Smooth muscle cell (in vitro differentiated cells): Measurements from ENCODE around the gene TTLL5. TPM values are rescaled to one million over a fixed set of nuclear protein-coding genes. Genes with fewer than 3 reads are reported as not detected.
A peak's percentile ranks its signal among the peaks of the same experiment; 100 is the strongest.

Experiments used
- DNase-seq: peaks from one replicate; lab custom pipeline; 2025; ENCODE audit not compliant: unreplicated experiment; lab: John Stamatoyannopoulos, UW
- H2AFZ ChIP-seq: fragments of 200-600 bp; sonication (generic); 2 replicates; pipeline ENCODE4 v1.6.0; 2016; ENCODE audit warnings: antibody characterized with exemption, low read depth, mild to moderate bottlenecking
- H3F3A ChIP-seq: fragments of 200-600 bp; sonication (generic); 2 replicates; pipeline ENCODE4 v1.6.0; 2017; ENCODE audit warnings: antibody characterized with exemption, low read depth
- H3K27ac ChIP-seq: fragments of 200-600 bp; sonication (generic); 2 replicates; pipeline ENCODE4 v1.5.1; 2016; ENCODE audit warnings: low read depth, mild to moderate bottlenecking
- H3K27me3 ChIP-seq: fragments of 200-600 bp; sonication (generic); 2 replicates; pipeline ENCODE4 v1.6.1; 2016; ENCODE audit warnings: low read depth, mild to moderate bottlenecking
- H3K36me3 ChIP-seq: fragments of 200-600 bp; sonication (generic); 2 replicates; pipeline ENCODE4 v1.5.1; 2016; ENCODE audit warnings: low read depth
- H3K4me1 ChIP-seq: fragments of 200-600 bp; sonication (generic); 2 replicates; pipeline ENCODE4 v1.5.1; 2016; ENCODE audit warnings: low read depth
- H3K4me2 ChIP-seq: fragments of 200-600 bp; sonication (generic); 2 replicates; pipeline ENCODE4 v1.6.0; 2016; ENCODE audit warnings: mild to moderate bottlenecking
- H3K4me3 ChIP-seq: fragments of 200-600 bp; sonication (generic); 2 replicates; pipeline ENCODE4 v1.5.1; 2016; ENCODE audit warnings: mild to moderate bottlenecking
- H3K79me2 ChIP-seq: fragments of 200-600 bp; sonication (generic); 2 replicates; pipeline ENCODE4 v1.6.0; 2016; ENCODE audit warnings: low read depth, mild to moderate bottlenecking
- H3K9ac ChIP-seq: fragments of 200-600 bp; sonication (generic); 2 replicates; pipeline ENCODE4 v1.6.0; 2016; ENCODE audit warnings: low read depth
- H3K9me3 ChIP-seq: fragments of 200-600 bp; sonication (generic); replicated peaks from 2 replicates; pipeline ENCODE4 v1.5.1; 2016; ENCODE audit warnings: low read depth
- H4K20me1 ChIP-seq: fragments of 200-600 bp; sonication (generic); 2 replicates; pipeline ENCODE4 v1.6.0; 2016; ENCODE audit warnings: low read depth
- CTCF ChIP-seq: fragments of 200-600 bp; sonication (generic); IDR thresholded peaks from 2 replicates; pipeline ENCODE4 v1.5.1; 2017; ENCODE audit warnings: borderline replicate concordance, mild to moderate bottlenecking, antibody characterized with exemption; ENCODE audit not compliant: insufficient read depth, poor library complexity, severe bottlenecking
- WGBS: methylation state at CpG from one replicate; pipeline ENCODE4 v1.1.7; 2016; ENCODE audit warnings: low lambda C conversion rate; 5-methylcytosine and 5-hydroxymethylcytosine counted together
- polyA plus RNA-seq: library from polyadenylated mRNA; unstranded; fragments of >200 nt; fragmentation: Nextera tagmentation; extraction: Ambion mirVana; gene quantifications from 2 replicates; pipeline ENCODE4 v1.2.1, GENCODE V29; 2016
- total RNA-seq: library from RNA; depleted of rRNA; stranded (reverse); fragments of >200 nt; gene quantifications from 2 replicates; pipeline ENCODE4 v1.2.3, GENCODE V29; 2014

Gene TTLL5
- total and polyA plus RNA-seq, 2 experiments from 2014 or later, result 12.6 to 38.0 TPM

DNA sequence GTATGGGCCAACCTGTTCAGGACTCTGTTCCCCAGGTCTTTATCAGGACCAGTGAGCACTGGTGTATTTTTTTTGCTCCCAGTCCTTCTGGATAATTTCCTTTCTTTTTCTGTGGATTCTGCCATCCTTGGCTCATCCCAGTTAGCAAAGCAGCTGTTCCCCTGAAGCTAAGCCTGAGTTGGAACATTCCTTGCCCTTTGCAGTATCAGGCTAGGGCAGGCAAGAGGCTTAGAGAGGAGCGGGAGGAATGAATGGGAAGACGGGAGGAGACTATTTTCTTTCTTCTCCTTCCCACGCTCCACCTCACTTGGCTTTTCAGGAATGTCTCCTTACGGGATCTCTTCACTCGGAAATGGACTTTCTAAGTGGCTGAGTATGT lies 29.6 kb upstream of the TTLL5 start:
- Histone ChIP-seq H3K36me3 (no peaks in the 10 kb centered on the region), H3K9me3 (no peaks in the 10 kb centered on the region), H3K4me2 (no peak overlapping the region), H2AFZ (no peak overlapping the region), H3K79me2 (no peaks in the 10 kb centered on the region), H3F3A (peaks cover 8% of the 10 kb centered on the region), H4K20me1 (no peaks in the 10 kb centered on the region), H3K4me3 (no peak overlapping the region), H3K27me3 (no peaks in the 10 kb centered on the region), H3K27ac (peak overlapping the region; percentile 37), H3K9ac (no peak overlapping the region), H3K4me1 (peaks cover 22% of the 10 kb centered on the region)
- no peak for DNase-seq
- TF ChIP-seq CTCF, result no peak
- 21% methylated on average over 5 of the region's 5 CpGs for WGBS

DNA sequence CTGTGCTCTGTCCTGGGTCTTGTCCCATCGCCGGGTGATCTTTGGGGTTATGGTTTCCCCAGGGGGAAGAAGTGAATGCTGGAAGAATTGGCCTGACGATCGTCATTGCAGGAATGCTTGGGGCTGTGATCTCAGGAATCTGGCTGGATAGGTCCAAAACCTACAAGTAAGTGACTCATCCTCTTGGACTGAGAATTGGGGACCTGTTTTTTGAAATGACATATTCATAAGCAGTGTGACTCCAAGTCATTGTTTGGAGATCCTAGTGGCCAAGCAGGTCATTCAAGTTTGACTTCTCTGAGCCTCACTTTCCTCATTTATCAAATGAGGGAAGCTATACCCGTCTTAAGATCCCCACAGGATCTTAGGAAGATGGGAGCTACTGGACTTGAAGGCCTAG lies 26.2 kb upstream of the TTLL5 start:
- DNase-seq, result no peak
- Histone ChIP-seq H3K27me3 (no peaks in the 10 kb centered on the region), H4K20me1 (no peaks in the 10 kb centered on the region), H3F3A (peaks cover 8% of the 10 kb centered on the region), H3K27ac (peak overlapping the region; percentile 85), H3K9ac (no peak overlapping the region), H3K36me3 (no peaks in the 10 kb centered on the region), H3K4me3 (no peak overlapping the region), H3K4me2 (no peak overlapping the region), H2AFZ (no peak overlapping the region), H3K4me1 (peaks cover 22% of the 10 kb centered on the region), H3K9me3 (no peaks in the 10 kb centered on the region), H3K79me2 (no peaks in the 10 kb centered on the region)
- WGBS, result 59% methylated on average over 5 of the region's 5 CpGs
- no peak for TF ChIP-seq CTCF

DNA sequence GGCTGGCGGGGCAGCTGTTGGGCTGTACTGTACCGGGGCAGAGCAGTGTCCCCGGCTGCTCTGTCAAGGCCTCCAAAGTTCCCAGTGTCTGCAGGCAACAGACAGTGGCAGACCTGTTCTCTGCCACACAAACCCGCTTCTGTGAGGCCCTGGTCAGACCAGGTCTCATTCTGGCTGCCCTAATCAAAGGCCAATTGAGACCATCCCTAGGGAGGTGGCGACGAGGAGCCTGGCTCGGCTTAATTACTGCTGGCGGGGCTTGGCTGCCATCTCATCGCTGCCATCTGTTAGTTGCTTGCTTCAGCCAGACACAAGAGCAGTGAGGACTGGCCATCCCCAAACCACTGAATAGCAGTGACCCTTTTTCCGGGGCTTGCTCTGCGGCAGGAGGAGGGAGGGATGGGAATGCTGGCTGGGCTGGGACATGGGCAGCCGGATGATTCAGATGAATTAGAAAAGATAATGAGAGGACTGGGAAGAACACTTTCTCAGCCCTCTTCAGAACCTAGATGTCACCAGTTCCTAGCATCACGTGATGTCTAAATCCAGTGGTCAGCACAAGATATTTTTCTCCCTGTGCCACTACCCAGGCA lies 24.9 kb upstream of the TTLL5 start:
- H3K27me3 ChIP-seq, result no peaks in the 10 kb centered on the region
- H3K9ac ChIP-seq, result peak overlapping the region; percentile 27

More for the DNA sequence above, 24.9 kb upstream of the TTLL5 start:
- H2AFZ ChIP-seq, result no peak overlapping the region
- peak overlapping the region; percentile 40 for H3K4me2 ChIP-seq
- no peaks in the 10 kb centered on the region for H3K36me3 ChIP-seq
- no peak for TF ChIP-seq CTCF
- WGBS, result 50% methylated on average over 13 of the region's 13 CpGs
- H3K27ac ChIP-seq, result peak overlapping the region; percentile 85
- H3K9me3 ChIP-seq, result no peaks in the 10 kb centered on the region
- H3K4me3 ChIP-seq, result no peak overlapping the region
- H4K20me1 ChIP-seq, result no peaks in the 10 kb centered on the region
- no peaks in the 10 kb centered on the region for H3K79me2 ChIP-seq
- DNase-seq, result no peak
- H3F3A ChIP-seq, result peaks cover 8% of the 10 kb centered on the region
- H3K4me1 ChIP-seq, result peaks cover 16% of the 10 kb centered on the region
